Activated T-cell treated with anti-CD3 and anti-CD28 coated beads, Interleukin-2, amount 50 U/mL, for 72 hours (primary cell): ENCODE data around the gene YTHDF2. TPM values are rescaled to one million over a fixed set of nuclear protein-coding genes. Genes with fewer than 3 reads are reported as not detected.
A peak's percentile ranks its signal among the peaks of the same experiment; 100 is the strongest.
"Not testable (repeated sequence)": the region's sequence is repeated elsewhere in the genome, so short reads cannot be mapped to it uniquely, and the experiment has no call there.

Source experiments
- ATAC-seq, 2 donors: fragments of 150-1000 bp; cut with Tn5 transposase; replicated peaks in 1 of 2; 2 replicates each; pipeline ENCODE4 v1.10.0; 2021; ENCODE audit warnings: moderate library complexity in 2 of 2, mild to moderate bottlenecking in 1 of 2
- DNase-seq, 2 donors: peaks; one replicate each; pipeline ENCODE4 v3.0.0; 2021 to 2022; ENCODE audit warnings: mixed read lengths in 1 of 2
- H3K27ac Mint-ChIP-seq: one replicate; pipeline ENCODE4 v1.8.0; 2022; ENCODE audit warnings: mild to moderate bottlenecking, moderate library complexity, mixed read lengths
- H3K27me3 Mint-ChIP-seq: one replicate; pipeline ENCODE4 v1.8.0; 2022; ENCODE audit warnings: low read depth, mixed read lengths
- H3K36me3 Mint-ChIP-seq, 2 donors: one replicate each; pipeline ENCODE4 v1.8.0; 2022; ENCODE audit warnings: mixed read lengths in 2 of 2, mild to moderate bottlenecking in 1 of 2; ENCODE audit not compliant: insufficient read depth in 2 of 2
- H3K4me1 Mint-ChIP-seq: one replicate; pipeline ENCODE4 v1.8.0; 2022; ENCODE audit warnings: low read depth, mixed read lengths
- H3K4me3 Mint-ChIP-seq, 2 donors: one replicate each; pipeline ENCODE4 v1.8.0; 2022; ENCODE audit warnings: mild to moderate bottlenecking in 2 of 2, mixed read lengths in 2 of 2, moderate library complexity in 2 of 2
- H3K9me3 Mint-ChIP-seq, 2 donors: one replicate each; pipeline ENCODE4 v1.8.0; 2022; ENCODE audit warnings: mixed read lengths in 2 of 2
- total RNA-seq, 2 donors: library from RNA; stranded (reverse); gene quantifications; one replicate each; pipeline ENCODE4 v1.2.3, GENCODE V29; 2022

The YTHDF2 gene
- total RNA-seq, 2 donors from 2014 or later: 86.3 to 104 TPM

GRCh38 chr1:28744184-28744583, 7.4 kb downstream of the YTHDF2 start:
- Mint-ChIP-seq H3K4me1 (peaks cover 84% of the 10 kb centered on the region), H3K36me3 (peaks cover 17 to 51% of the 10 kb centered on the region in 2 donors), H3K27ac (peak overlapping the region; percentile 83), H3K27me3 (no peaks in the 10 kb centered on the region), H3K4me3 (peak overlapping the region; percentile 62 to 83), H3K9me3 (no peaks in the 10 kb centered on the region)
- peak; percentile 82 to 91 for ATAC-seq
- DNase-seq: peak in 1 of 2 donors; percentile 18

DNA sequence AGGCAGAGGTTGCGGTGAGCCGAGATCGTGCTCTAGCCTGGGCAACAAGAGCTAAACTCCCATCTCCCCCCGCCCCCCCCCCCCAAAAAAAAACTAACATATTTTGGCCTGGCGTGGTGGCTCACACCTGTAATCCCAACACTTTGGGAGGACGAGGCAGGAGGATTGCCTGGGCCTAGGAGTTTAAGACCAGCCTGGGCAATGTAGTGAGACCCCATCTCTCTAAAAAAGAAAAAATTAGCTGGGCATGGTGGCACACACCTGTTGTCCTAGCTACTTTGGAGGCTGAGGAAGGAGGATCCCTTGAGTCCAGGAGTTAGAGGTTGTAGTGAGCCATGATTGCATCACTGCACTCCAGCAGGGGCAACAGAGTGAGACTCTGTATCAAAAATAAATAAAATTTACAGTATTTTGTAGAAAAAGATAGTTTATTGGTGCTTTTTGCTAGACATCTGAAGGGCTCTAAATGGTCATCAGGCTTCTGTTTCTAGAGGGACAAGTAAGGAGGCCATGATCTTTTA, 9.0 kb downstream of the YTHDF2 start:
- no peak for DNase-seq
- H3K27ac Mint-ChIP-seq: no peak overlapping the region
- no peak for ATAC-seq
- H3K36me3 Mint-ChIP-seq: peaks cover 17 to 50% of the 10 kb centered on the region in 2 donors
- H3K4me3 Mint-ChIP-seq: peak overlapping the region; percentile 35 to 59
- H3K27me3 Mint-ChIP-seq: no peaks in the 10 kb centered on the region
- H3K9me3 Mint-ChIP-seq: no peaks in the 10 kb centered on the region
- peaks cover 88% of the 10 kb centered on the region for H3K4me1 Mint-ChIP-seq

- H3K9me3 Mint-ChIP-seq: no peaks in the 10 kb centered on the region
- H3K4me3 Mint-ChIP-seq: peak overlapping the region; percentile 34 to 68
- peak overlapping the region; percentile 94 for H3K27ac Mint-ChIP-seq
- H3K4me1 Mint-ChIP-seq: peaks cover 64% of the 10 kb centered on the region
- no peaks in the 10 kb centered on the region for H3K27me3 Mint-ChIP-seq
- peaks cover 7 to 23% of the 10 kb centered on the region in 2 donors for H3K36me3 Mint-ChIP-seq
- ATAC-seq (no peak), DNase-seq (no peak)
These were observed 13.6 kb downstream of the YTHDF2 start for GRCh38 chr1:28750330-28750729.

- H3K27me3 Mint-ChIP-seq, H3K27ac Mint-ChIP-seq, ATAC-seq, DNase-seq, H3K4me3 Mint-ChIP-seq, H3K9me3 Mint-ChIP-seq: not testable (repeated sequence)
- Mint-ChIP-seq H3K4me1 (peaks cover 62% of the 10 kb centered on the region), H3K36me3 (peaks cover 7 to 22% of the 10 kb centered on the region in 2 donors)
These were observed 14.1 kb downstream of the YTHDF2 start for GRCh38 chr1:28750771-28751294.

DNA sequence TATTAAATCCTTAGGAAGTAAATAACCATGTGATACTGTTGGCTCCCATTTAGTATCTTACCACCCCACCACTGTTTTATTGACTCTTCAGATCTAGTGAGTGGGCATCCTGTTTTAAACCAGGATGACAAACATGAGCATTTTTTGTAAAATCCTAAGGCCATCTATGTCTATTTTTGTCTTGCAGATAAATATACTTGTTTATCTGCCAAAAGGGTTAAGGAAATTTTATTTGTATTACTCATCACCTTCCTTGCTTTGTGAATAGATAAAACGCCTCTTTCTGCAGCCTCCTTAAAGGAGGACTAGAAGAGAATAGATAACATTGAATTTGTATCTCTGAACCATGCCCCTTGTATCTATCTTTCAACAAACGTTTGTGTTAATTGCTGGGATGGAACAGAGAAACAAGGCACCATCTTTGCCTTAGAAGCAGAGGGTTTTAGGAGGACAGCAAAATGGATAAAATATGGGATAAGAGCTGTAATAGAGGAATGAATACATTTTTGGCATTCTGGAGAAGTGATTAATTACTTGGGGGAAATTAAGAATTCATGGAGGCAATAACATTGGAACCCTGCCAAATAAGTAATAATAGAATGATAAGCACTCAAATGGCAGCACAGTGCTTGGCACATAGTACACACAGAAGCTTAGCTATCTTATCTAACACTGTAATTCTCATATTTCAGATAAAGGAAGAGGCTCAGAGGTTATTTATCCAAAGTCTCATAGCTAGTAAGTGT, 14.7 kb downstream of the YTHDF2 start:
- H3K27me3 Mint-ChIP-seq: no peaks in the 10 kb centered on the region
- no peaks in the 10 kb centered on the region for H3K9me3 Mint-ChIP-seq
- ATAC-seq (no peak), DNase-seq (no peak)
- H3K4me3 Mint-ChIP-seq: peak overlapping the region in 1 of 2 donors; percentile 8
- H3K27ac Mint-ChIP-seq: peak overlapping the region; percentile 66
- peaks cover 56% of the 10 kb centered on the region for H3K4me1 Mint-ChIP-seq
- H3K36me3 Mint-ChIP-seq: peaks cover 4 to 15% of the 10 kb centered on the region in 2 donors

- no peak for DNase-seq
- ATAC-seq: no peak
- peaks cover 26% of the 10 kb centered on the region for H3K4me1 Mint-ChIP-seq
- peaks cover 12 to 16% of the 10 kb centered on the region in 2 donors for H3K36me3 Mint-ChIP-seq
- H3K27ac Mint-ChIP-seq: no peak overlapping the region
- no peak overlapping the region for H3K4me3 Mint-ChIP-seq
- no peaks in the 10 kb centered on the region for H3K9me3 Mint-ChIP-seq
- H3K27me3 Mint-ChIP-seq: no peaks in the 10 kb centered on the region
These were observed 19.0 kb downstream of the YTHDF2 start for GRCh38 chr1:28755701-28756100.

GRCh38 chr1:28756846-28757245, 20.1 kb downstream of the YTHDF2 start:
- ATAC-seq: no peak
- Mint-ChIP-seq H3K27me3 (no peaks in the 10 kb centered on the region), H3K36me3 (peaks cover 13 to 18% of the 10 kb centered on the region in 2 donors), H3K27ac (no peak overlapping the region), H3K9me3 (no peaks in the 10 kb centered on the region), H3K4me1 (peaks cover 19% of the 10 kb centered on the region), H3K4me3 (no peak overlapping the region)
- no peak for DNase-seq

DNA sequence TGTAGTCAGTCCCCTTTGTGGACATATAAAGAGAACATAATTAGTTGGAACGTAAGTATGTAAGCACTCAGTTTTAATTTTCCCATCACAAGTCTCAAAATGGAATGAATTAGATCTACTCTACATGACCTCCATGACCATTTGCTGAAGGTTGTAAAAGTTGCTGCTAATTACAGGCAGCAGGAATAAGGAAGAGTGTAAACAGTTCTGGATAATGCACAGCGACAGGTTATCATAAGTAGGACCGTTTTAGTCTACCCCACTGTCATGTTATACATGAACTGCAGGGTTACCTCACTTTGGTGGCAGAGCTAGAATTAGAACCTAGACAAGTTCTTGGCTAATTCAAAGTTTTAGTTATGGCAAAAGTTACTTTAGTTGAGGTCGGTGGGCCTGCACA, 21.7 kb downstream of the YTHDF2 start:
- H3K9me3 Mint-ChIP-seq: no peaks in the 10 kb centered on the region
- DNase-seq (no peak), ATAC-seq (no peak)
- H3K27me3 Mint-ChIP-seq: no peaks in the 10 kb centered on the region
- peaks cover 12 to 20% of the 10 kb centered on the region in 2 donors for H3K36me3 Mint-ChIP-seq
- no peak overlapping the region for H3K4me3 Mint-ChIP-seq
- peaks cover 22% of the 10 kb centered on the region for H3K4me1 Mint-ChIP-seq
- no peak overlapping the region for H3K27ac Mint-ChIP-seq

GRCh38 chr1:28759257-28759656, 22.5 kb downstream of the YTHDF2 start:
- Mint-ChIP-seq H3K4me3 (no peak overlapping the region), H3K27ac (peak overlapping the region; percentile 49), H3K4me1 (peaks cover 15% of the 10 kb centered on the region), H3K36me3 (peaks cover 12 to 19% of the 10 kb centered on the region in 2 donors), H3K27me3 (no peaks in the 10 kb centered on the region), H3K9me3 (no peaks in the 10 kb centered on the region)
- ATAC-seq: no peak
- DNase-seq: no peak

- H3K27me3 Mint-ChIP-seq: no peaks in the 10 kb centered on the region
- peaks cover 24% of the 10 kb centered on the region for H3K4me1 Mint-ChIP-seq
- peaks cover 12 to 25% of the 10 kb centered on the region in 2 donors for H3K36me3 Mint-ChIP-seq
- ATAC-seq (no peak), DNase-seq (no peak)
- H3K4me3 Mint-ChIP-seq: no peak overlapping the region
- no peaks in the 10 kb centered on the region for H3K9me3 Mint-ChIP-seq
- no peak overlapping the region for H3K27ac Mint-ChIP-seq
These were observed 24.4 kb downstream of the YTHDF2 start for GRCh38 chr1:28761189-28761588.

DNA sequence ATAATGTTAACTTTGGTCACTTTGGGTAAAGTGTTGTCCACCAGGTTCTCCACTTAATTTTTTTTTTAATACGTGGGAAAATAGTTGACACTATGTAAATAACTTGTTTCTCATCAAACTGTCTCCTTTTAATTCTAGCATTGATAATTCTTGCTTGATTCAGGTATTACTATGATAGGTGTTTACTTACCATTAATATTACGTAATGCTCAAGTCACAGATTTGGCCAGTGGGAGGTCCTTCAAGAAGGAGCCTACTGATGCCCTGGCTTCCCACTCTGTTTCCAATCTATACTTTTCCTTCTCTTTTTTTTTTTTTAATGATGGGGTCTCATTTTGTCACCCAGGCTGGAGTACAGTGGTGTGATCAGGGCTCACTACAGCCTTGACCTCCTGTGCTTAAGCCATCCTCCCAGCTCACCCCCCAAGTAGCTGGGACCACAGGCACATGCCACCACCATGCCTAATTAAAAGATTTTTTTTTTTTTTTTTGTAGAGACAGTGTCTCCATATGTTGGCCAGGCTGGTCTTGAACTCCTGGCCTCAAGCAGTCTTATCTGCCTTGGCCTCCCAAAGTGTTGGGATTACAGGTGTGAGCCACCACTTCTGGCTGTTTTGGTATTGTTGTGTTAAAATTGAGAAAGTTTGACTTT, 29.9 kb downstream of the YTHDF2 start:
- Mint-ChIP-seq H3K27me3 (no peaks in the 10 kb centered on the region), H3K27ac (peak overlapping the region; percentile 63), H3K36me3 (peaks cover 0 to 23% of the 10 kb centered on the region in 2 donors), H3K4me1 (peaks cover 16% of the 10 kb centered on the region), H3K9me3 (no peaks in the 10 kb centered on the region), H3K4me3 (no peak overlapping the region)
- no peak for ATAC-seq
- DNase-seq: no peak

GRCh38 chr1:28770601-28771165, 33.9 kb downstream of the YTHDF2 start:
- Mint-ChIP-seq H3K4me1 (peaks cover 9% of the 10 kb centered on the region), H3K36me3 (peaks cover 0 to 17% of the 10 kb centered on the region in 2 donors), H3K27me3 (no peaks in the 10 kb centered on the region), H3K9me3 (no peaks in the 10 kb centered on the region), H3K4me3 (no peak overlapping the region), H3K27ac (peak overlapping the region; percentile 37)
- DNase-seq (no peak), ATAC-seq (no peak)

DNA sequence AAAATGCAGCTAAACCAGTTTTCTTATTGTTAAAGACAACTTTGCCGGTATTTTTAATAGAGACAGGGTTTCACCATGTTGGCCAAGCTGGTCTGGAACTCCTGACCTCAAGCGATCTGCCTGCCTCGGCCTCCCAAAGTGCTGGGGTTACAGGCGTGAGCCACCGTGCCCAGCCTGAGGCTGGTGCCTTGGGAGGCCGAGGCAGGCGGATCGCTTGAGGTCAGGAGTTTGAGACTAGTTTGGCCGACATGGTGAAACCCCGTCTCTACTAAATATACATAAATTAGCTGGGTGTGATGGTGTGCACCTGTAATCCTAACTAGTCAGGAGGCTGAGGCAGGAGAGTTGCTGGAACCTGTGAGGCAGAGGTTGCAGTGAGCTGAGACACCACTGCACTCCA, 35.2 kb downstream of the YTHDF2 start:
- not testable (repeated sequence) for DNase-seq, ATAC-seq, H3K36me3 Mint-ChIP-seq, H3K27ac Mint-ChIP-seq, H3K4me3 Mint-ChIP-seq, H3K27me3 Mint-ChIP-seq, H3K9me3 Mint-ChIP-seq, H3K4me1 Mint-ChIP-seq
